ENCODE data around the gene COX15.

COX15 gene

DNA sequence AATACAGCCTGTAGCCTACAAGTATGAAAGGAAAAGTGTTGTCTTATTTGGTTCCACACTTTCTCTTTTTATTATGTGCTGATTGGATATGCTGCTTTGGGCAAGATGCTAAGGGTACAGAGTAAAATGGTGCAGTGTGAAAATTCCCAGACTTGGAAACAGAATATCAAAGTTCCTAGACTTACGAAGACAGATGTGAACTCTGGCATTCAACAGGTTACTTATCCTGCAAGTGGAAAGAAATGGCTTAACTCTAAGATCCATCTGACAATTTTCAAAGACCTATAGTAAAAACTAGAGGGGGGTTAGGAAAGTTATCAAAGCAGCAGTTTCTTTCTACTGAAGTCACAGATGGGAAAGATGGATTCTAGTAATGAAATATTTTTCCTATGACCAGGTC, 24.2 kb upstream of the COX15 start:
- TF ChIP-seq, protein P1, sequence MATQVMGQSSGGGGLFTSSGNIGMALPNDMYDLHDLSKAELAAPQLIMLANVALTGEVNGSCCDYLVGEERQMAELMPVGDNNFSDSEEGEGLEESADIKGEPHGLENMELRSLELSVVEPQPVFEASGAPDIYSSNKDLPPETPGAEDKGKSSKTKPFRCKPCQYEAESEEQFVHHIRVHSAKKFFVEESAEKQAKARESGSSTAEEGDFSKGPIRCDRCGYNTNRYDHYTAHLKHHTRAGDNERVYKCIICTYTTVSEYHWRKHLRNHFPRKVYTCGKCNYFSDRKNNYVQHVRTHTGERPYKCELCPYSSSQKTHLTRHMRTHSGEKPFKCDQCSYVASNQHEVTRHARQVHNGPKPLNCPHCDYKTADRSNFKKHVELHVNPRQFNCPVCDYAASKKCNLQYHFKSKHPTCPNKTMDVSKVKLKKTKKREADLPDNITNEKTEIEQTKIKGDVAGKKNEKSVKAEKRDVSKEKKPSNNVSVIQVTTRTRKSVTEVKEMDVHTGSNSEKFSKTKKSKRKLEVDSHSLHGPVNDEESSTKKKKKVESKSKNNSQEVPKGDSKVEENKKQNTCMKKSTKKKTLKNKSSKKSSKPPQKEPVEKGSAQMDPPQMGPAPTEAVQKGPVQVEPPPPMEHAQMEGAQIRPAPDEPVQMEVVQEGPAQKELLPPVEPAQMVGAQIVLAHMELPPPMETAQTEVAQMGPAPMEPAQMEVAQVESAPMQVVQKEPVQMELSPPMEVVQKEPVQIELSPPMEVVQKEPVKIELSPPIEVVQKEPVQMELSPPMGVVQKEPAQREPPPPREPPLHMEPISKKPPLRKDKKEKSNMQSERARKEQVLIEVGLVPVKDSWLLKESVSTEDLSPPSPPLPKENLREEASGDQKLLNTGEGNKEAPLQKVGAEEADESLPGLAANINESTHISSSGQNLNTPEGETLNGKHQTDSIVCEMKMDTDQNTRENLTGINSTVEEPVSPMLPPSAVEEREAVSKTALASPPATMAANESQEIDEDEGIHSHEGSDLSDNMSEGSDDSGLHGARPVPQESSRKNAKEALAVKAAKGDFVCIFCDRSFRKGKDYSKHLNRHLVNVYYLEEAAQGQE (IDR thresholded peaks at IDR 0.05; ENCODE audit: insufficient read depth in 1 of 2, low read depth in 2 of 2, low read length in 2 of 2): no peak
- TF ChIP-seq TAF1 (IDR thresholded peaks at IDR 0.05; ENCODE audit: borderline replicate concordance, insufficient read depth, low read length): no peak
- no peak for TF ChIP-seq POLR2AphosphoS5 (IDR thresholded peaks at IDR 0.05; ENCODE audit: low read depth, low read length)
- TF ChIP-seq SIN3A (IDR thresholded peaks at IDR 0.05; ENCODE audit: borderline replicate concordance, insufficient read depth, low read length): no peak
- TF ChIP-seq FOXP2 (optimal IDR thresholded peaks at IDR 0.05; ENCODE audit: borderline replicate concordance, extremely low read depth, extremely low read length, insufficient read depth): no peak

DNA sequence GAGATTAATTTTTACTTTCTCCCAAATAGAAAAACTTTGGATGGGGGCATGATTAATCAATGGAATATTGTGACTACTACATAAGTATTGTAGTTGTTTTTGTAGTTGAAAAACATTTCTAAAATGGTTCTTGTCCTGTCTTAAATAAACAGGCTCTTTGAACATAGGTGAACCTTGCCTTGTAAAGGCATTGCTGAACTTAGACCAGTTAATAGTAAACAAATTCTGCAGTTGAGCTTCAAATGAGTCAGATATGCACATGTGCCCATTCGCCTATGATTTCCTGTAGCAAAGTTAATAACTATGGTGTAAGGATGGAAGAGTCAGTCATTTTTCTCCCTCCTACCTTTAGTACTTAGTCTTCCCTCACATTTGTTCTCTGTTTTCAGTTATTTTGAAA, 22.7 kb upstream of the COX15 start:
- TF ChIP-seq TAF1 (IDR thresholded peaks at IDR 0.05; ENCODE audit: borderline replicate concordance, insufficient read depth, low read length) (no peak), SIN3A (IDR thresholded peaks at IDR 0.05; ENCODE audit: borderline replicate concordance, insufficient read depth, low read length) (no peak), FOXP2 (optimal IDR thresholded peaks at IDR 0.05; ENCODE audit: borderline replicate concordance, extremely low read depth, extremely low read length, insufficient read depth) (no peak), POLR2AphosphoS5 (IDR thresholded peaks at IDR 0.05; ENCODE audit: low read depth, low read length) (no peak)
- TF ChIP-seq, protein P1 (IDR thresholded peaks at IDR 0.05; ENCODE audit: insufficient read depth in 1 of 2, low read depth in 2 of 2, low read length in 2 of 2): no peak

DNA sequence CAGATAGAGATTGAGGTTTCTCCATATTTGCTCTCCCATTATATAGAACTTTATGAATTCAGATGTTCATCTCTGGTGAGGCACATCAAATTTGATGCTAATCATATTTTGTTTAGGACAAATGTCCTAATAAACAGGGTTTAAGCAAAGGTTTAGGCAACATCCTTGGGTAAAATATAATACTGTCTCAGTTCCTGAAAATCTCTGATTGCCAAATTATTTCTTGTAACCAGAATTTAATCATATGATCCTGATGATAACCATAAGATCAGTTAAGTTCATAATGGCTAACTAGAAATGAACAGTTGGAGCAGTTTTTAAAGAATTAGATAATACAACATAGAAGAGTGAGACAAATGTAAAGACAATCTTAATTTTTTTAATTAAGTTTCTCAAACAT, 18.7 kb upstream of the COX15 start:
- no peak for TF ChIP-seq TAF1 (IDR thresholded peaks at IDR 0.05; ENCODE audit: borderline replicate concordance, insufficient read depth, low read length)
- no peak for TF ChIP-seq POLR2AphosphoS5 (IDR thresholded peaks at IDR 0.05; ENCODE audit: low read depth, low read length)
- TF ChIP-seq SIN3A (IDR thresholded peaks at IDR 0.05; ENCODE audit: borderline replicate concordance, insufficient read depth, low read length): no peak

DNA sequence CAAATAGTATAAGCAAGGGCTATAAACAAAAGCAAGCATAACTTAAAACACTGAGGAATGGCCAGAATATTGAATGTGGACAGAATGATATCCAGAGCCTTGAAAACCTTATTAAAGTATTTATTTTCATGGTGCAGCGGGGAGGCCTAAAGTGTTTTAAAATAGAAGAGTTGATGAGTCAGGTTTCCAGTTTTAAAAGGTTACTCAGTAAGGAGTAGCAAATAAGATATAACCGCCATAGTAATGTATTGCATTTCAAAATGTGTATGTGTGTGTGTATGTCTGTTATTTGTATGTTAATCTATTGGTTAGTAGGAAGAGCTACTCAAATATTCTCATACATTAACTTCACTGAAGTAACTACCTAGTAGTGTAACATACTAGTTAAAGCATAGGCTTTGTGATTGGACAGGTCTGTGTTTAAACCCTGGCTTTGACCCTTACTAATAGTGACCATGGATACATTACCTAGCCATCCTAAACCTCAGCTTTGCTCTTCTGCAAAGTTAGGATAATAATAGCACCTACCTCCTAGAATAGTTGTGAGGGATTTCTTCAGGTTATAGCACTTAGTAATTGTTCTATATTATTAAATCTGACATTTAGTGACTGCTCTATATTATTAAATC, 17.0 kb upstream of the COX15 start:
- TF ChIP-seq, protein P1 (IDR thresholded peaks at IDR 0.05; ENCODE audit: insufficient read depth in 1 of 2, low read depth in 2 of 2, low read length in 2 of 2): no peak
- no peak for TF ChIP-seq FOXP2 (optimal IDR thresholded peaks at IDR 0.05; ENCODE audit: borderline replicate concordance, extremely low read depth, extremely low read length, insufficient read depth)
- no peak for TF ChIP-seq POLR2AphosphoS5 (IDR thresholded peaks at IDR 0.05; ENCODE audit: low read depth, low read length)
- no peak for TF ChIP-seq TAF1 (IDR thresholded peaks at IDR 0.05; ENCODE audit: borderline replicate concordance, insufficient read depth, low read length)

DNA sequence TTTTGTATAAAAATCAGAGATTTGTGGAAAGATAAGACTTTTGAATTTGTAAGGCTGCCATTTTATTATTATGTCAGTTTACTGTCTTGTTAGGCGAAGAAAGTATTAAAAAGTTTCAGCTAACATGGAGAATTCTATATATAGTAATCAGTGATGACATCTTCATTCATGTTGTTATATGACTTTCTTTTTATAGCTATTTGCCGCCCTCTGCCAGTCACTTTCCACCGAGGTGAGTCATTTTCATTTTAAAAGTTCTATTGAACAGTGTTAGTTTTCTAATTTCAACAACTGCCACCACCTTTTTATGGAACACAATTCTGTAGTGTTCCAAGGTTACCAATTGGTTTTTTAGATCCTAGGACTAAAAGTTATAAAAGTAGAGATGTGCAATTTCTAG, 11.9 kb upstream of the COX15 start:
- TF ChIP-seq, protein P1 (IDR thresholded peaks at IDR 0.05; ENCODE audit: insufficient read depth in 1 of 2, low read depth in 2 of 2, low read length in 2 of 2): no peak
- TF ChIP-seq TAF1 (IDR thresholded peaks at IDR 0.05; ENCODE audit: borderline replicate concordance, insufficient read depth, low read length) (no peak), SIN3A (IDR thresholded peaks at IDR 0.05; ENCODE audit: borderline replicate concordance, insufficient read depth, low read length) (no peak), POLR2AphosphoS5 (IDR thresholded peaks at IDR 0.05; ENCODE audit: low read depth, low read length) (no peak), FOXP2 (optimal IDR thresholded peaks at IDR 0.05; ENCODE audit: borderline replicate concordance, extremely low read depth, extremely low read length, insufficient read depth) (no peak)

Data from PFSK-1 (cell line).